Globus pallidus (tissue), 1 donor: ENCODE measurements around the gene PUM1.

Source experiments
- DNase-seq: peaks from one replicate; pipeline ENCODE4 v3.0.0-alpha.2; 2015; ENCODE audit warnings: low spot score

PUM1 gene

DNA sequence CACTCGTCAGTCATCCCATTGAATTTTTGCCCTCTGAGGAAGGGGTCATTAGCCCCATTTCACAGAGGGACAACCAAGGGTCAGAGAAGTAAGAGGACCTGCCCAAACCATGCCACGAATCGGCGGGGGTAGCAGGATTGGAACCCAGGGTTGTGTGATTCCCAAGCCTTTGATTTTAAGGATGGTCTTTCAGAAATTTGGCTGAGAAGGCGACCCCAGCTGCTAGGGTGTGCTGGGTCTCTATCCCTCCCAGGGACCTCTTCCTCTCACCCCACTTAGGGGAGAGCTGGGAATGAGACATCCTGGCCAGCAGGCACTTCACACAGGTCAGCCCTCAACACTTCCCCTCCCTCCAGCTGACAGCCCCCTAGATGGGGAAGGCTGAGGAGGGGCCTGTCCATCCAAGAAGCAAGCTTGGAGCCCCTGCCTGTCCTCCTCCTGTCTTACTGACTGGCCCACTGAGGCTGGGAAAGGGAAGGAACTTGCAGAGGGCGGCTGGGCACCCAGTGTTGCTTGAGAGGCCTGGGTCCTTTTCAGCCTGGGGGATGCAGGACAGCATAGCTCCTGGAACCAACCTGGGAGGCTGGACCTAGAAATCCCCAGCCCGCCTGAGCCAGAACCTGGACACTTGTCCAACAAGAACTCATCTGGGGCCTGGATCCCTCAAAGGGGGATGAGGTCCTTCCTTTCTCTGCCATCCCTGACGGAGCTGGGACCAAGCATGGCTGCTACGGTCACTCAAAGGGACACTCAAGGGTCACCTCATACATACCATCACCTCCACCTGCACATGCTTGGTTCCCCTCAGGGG is 158.7 kb downstream of the PUM1 start:
- DNase-seq = no peak

DNA sequence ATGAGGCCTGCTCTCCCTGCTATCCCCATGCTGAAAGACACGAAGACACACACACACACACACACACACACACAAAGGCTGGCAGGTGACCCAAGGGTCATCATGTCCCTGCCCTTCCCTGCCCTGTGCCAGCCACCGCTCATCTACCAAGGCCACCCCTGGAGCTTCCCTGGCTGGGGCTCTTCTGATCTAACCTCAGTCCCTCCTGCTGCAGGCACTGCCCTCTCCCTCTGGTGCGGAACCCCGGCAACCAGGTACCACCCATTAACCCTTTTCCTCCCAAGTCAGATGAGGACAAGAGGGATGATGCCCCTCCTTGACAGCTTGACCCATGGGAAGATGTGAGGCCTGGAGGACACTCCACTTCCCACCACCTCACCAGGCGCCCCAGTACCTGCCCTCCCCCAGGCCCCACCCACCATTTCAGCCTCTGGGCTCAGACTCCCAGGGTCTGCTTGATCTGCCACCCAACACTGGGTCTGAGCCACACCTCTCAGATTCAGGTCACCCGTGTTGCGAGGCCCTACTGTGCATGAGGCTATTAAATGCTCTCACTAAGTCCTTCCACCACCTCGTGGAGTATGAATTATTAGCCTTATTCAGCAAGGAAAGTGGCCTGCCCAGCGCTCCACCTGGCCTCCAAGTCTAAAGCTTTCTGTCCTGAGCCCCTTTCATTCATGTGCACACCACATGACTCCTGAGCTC is 159.4 kb downstream of the PUM1 start:
- DNase-seq = no peak

DNA sequence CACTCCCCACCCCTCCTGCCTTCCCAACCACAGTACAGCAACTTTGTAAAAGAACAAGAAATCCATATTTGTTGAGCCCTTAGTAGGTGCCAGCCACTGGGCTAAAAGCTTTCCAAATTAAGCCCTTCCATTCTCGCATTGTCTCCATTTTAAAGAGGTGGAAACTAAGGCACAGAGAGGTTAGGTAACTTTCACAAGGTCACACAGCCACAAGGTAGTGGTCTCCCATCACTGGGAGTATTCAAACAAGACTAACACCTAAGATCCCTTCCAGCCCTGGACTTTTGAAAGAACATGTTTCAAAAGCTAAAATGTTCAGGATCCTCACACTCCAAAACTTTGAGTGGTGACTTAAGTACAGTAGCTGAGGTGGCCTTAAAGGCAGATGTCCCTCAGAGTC is 160.1 kb downstream of the PUM1 start:
- DNase-seq = no peak

DNA sequence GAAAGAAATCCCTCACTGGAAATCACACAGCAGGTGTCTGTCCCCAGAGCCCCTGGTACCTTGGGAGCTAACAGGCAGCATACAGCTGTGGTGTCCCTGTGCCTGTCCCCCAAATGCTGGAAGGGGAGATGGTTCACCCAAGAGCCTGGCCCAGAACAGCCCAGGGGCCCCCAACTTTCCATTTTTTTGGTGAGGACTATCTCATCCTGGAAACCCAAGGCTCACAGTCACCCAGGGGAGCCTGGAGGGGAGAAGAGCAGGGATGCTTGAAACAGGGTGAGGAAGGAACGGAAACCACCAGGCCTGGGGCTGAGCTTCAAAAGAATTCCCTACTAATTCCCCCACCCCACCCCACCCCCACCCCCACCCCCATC is 160.6 kb downstream of the PUM1 start:
- no peak for DNase-seq

DNA sequence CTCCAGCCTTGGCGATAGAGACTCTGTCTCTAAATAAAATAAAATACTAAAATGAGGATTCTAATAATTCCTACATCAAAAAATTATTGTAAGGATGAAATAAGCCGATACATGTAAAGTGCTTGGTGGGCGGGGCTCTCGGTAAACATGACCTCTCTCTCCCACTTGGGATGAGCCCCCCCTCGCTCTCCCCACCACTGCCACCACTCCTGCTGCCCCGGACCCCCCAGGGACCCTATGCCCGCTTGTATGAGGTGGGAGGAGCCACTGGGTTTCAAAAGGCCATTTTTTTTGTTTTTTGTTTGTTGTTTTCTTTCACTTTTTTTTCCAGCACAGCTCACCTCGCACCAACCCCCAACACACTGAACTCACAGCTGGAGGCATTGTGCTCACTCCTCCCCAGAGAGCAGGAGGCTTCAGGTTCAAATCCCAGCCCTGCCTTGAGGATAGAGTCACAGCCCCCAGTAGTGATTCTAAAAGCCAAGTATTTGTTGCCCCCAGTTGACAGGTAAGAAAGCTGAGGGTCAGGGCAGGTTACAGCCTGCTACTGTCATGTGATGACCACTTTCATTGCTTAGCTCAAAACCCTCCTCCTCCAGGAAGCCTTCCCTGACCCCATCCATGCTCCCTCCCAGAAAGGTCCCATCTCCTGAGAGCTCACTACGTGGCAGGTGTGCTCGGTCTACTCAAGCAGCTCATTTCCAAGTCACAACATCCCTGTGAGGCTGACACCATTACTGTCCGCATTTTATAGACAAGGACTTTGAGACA is 161.1 kb downstream of the PUM1 start:
- DNase-seq = no peak

DNA sequence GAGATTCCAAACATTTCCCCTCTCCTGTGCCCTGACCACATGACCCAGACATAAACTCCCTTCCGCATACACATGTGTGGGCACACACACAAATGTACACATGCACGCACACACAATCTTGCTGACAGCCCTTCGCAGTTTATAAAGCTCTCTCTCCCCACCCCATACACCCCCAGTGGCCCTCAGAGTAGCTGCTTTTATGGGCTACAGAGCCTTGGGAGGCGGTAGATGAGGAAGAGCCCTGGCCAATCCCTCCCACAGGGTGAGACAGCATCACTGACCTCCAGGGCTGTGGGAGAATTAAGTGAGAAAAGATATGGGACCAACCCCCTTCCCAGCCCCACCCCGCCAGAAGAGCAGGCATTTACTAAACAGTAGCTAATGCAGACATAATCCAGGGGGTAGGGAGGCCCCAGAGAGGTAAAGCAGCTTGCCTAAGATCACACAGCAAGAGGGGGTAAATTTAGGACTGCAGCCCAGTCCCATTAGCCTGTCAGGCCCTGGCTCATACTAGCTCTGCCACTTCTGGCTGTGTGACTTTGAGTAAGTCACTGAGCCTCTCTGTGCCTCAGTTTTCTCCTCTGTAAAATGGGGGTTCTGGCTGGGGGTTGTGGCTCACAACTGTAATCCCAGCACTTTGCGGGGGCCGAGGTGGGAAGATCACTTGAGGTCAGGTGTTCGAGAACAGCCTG is 162.0 kb downstream of the PUM1 start:
- DNase-seq = no peak

DNA sequence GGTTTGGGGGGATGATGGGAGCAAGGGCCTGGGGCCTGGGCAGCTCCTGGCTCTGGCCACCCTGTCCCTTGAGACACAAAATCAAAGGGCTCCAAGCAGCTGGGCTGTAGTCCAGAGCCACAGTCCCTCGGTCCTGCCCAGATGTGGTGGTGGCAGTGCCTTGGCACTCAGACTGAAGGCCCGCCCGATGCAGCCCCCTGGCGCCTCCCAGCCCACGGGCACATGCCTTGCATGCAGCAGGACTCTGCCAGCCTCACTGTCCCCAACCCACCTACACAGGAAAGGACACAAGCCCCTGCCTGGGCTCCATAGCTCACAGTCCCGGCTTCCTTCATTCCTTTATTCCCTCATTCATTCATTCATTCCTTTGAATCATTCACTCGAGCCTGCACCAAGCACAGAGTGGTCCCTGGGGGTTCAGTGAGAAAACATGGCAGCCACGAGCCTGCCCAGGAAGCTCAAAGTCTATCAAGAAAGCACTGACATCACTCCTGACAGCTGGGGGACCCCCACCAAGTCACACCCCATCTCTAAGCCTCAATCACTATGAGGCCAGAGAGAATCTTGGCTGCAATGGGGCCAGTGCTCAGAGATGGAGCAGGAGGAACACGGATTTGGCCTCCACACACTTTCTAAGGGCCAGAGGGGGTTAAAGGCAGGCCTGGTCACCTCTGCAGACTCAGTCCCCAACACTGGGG is 162.8 kb downstream of the PUM1 start:
- DNase-seq = no peak

DNA sequence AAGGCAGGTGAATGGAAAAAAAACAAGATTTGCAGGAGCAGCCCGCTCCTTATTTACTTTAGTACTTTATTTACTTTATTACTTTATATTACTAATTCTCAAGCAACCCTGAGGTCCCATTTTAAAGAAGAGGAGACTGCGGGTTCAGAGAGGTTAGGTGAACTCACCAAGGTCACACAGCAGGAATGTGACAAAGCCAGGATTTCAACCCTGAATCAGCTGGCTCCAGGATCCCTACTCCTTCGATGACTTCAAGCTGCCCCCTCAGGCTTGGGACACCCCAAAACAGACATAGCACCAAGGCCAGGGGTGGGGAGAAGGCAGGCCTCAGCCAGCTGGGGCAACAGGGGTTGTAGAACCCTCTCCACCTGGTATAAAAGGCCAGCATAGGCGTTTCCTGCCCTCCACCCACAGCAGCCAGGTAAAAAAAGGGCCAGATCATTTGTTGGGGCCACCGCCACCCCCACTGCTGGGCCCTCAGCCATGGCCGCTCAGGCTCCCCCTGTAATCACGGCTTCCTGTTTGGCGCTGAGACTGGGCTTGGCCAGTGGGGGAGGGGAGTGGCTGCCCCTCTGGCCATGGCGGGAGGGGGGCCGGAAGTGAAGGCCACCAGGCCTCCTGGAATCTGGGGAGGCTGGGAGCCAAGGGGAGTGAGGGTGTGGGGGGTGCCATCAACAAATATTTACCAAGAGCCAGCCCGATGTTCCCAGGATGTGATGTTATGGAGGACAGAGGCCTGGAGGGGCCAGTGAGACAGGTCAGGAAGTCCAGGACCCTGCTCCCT is 163.5 kb downstream of the PUM1 start:
- DNase-seq = no peak

DNA sequence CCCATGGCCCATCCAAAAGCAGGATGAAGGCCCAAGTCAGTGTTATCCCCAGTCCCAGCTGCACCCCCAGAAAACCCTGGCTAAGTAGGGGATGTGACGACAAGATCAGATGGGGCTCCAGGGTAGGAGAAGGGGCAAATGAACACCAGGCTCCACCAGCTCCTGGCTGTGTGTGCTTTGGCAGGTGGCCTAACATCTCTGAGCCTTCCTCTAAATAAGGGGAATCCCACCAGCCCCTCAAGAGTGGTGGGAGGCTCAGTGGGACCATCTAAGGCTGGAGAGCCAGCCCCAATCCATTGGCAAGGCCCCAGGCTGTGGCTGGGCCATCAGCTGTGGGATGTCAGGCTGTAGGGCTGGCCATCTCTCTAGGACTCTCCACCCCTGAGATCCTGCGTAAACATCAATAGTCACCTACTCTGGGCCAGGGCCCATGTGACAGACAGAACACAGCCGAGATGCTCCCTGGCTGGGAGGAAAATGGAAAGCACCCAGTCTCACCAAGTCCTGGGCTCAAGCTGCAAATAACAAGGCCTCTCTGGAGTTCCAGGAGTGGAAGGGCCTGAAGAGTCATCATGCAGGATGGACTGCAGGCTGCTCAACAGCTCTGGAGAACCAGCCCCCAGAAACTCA is 164.5 kb downstream of the PUM1 start:
- DNase-seq = no peak

DNA sequence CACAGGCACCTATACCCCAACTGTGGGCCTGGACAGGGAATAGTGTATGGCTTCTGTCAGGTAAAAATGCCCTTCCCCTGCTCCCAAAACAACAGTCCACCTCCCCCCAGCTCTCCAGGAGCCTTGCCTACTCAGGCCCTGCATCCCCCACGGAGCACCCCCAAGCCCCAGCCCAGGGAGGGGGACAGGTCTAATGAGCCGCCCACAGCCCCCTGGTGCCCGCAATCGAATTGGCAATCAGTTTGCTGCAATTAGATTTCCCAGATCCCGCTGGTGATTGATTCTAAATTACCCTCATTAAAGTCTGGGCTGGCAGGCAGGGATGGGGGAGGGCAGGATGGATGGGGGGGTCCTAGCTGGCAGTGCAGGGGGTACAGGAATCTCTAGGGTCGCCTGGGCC is 165.0 kb downstream of the PUM1 start:
- DNase-seq = no peak

DNA sequence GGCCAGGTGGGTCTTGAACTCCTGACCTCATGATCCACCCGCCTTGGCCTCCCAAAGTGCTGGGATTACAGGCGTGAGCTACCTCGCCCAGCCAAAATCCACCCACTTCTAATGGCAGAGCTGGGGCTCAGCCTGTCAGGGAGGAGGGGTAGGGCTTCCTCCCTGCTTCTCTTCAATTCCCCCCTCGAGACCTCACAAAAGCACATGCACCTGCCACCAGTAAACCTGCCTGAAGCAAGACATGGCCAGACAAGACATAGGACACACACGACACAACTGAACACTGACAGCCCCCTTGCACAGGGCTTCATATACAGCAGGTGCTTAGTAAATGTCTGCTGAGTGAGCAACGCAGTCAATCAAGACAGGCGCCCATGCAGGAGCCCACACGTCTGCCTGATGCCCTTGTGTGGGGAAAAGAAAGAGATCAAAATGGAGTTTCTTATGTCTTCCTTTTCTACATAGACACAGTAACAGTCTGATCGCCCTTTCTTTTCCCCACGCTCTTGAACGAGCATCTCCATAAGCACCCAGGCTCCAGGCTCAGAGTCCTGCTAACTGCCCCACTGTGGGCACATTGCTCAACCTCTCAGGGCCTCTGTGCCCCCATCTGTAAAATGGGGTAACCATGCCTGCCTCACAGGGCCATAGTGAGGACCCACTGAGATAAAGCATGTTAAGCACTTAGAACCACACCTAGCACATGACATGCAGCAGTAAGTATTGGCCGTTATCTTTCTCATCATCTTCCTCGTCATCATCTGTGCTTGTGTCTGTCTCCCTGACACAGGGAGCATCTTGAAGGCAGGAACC is 165.7 kb downstream of the PUM1 start:
- no peak for DNase-seq

DNA sequence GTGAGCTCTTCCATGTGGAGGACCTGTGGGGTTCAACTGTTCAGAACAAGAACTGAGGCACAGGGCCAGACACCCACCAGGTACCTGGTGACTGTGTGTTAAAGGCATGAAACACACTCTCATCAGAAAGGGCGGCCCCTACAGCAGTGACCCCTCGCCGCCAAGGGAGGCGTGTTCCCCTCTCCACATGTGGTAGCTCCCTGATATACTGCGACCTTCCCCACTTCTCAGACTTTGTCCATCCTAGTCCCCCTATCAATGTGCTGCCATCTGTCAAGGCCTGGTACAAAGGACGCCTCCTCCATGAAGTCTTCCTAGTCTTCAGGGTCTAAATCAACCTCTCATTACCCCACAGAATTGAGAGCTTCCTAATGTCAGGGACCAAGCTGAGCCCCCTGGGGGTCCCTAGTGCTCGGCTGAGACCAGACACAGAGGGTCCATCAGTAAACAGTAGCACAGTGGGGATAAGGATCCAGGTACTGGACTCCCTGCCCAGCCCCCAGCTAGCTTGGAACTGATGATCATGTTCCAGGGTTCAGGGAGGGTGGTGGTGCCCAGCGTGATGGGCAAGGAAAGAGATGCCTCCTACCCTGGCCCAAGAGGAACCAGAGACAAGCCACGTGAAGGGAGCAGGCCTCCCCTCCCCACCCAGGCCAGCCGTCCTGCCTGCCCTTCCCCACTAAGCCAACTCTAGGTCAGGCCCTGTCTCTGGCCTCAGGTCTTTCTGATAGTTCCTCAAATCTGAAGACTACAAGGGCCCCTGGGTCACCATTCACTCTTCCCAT is 167.3 kb downstream of the PUM1 start:
- DNase-seq = no peak

DNA sequence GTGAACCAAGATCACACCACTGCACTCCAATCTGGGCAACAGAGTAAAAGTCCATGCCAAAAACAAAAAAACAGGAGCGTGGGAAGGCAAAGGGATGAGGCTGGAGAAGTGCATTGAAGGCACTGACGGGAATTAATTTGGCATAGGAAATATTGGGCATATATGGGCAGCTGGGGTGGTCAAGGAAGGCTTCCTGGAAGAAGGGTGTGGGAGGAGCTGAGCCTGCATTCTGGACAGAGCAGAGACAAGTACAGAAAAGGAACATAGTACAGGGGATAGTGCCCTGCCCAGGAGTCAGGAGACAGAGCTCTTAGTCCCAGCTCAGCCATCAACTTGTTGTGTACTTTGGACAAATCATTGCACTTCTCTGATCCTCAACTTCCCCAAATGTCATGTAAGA is 168.6 kb downstream of the PUM1 start:
- no peak for DNase-seq

DNA sequence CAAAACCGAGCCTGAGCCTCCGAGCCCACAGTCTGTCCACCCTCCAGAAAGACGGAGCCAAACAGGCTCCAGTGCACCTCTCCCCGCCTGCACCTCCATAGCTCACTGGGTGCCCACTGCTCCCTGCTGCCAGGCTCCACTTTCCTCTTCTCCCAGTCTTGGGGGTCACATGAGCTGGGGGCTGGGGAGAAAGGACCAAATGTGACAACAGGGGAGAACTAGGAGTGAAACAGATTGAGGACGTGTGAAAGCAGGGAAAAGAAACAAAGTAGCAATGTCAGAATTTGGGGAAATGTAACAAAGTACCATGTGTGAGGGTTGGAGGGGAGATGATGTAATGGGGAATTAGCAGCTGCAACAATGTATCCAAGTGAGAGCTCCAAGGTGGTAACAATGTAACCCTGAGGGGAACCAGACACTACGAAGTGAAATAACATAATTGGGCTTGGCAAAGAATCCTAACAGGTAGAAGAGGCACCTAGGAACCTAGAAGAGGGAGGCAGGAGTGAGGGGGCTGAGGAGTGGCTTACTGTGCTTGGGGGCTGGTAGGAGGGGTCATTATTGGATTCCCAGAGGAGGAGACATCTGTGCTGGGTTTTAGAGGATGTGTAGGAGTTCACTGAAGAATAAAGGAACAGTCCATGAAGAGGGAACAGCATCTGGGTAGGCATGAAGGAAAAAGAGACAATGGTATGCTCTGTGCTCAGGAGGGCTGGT is 169.4 kb downstream of the PUM1 start:
- no peak for DNase-seq

DNA sequence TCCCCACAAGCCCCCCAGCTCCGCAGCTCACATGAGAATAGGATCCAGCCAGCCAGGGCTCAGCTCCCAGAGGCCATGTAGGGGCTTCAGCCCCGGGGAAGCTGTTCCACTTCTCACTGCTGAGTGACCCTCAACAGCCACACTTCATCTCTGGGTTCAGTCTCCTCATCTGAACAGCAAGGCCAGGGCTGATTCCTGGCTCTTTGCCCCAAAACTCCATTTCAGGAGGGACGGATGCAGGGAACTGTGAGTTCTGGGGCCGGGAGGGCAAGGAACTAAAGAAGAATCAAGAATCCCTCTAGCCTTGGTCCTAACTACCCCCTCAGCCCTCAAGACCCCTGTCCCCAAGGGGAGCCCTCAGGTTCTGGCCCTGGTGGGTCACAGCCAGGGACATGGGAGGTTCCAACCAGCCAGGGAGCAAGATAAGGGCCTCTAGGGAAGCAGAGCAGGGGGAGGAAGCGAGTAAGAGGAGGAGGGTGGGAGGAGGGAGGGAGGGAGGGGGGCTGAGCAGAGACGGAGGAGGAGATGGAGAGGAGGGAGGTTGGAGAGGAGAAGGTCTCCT is 170.1 kb downstream of the PUM1 start:
- no peak for DNase-seq

DNA sequence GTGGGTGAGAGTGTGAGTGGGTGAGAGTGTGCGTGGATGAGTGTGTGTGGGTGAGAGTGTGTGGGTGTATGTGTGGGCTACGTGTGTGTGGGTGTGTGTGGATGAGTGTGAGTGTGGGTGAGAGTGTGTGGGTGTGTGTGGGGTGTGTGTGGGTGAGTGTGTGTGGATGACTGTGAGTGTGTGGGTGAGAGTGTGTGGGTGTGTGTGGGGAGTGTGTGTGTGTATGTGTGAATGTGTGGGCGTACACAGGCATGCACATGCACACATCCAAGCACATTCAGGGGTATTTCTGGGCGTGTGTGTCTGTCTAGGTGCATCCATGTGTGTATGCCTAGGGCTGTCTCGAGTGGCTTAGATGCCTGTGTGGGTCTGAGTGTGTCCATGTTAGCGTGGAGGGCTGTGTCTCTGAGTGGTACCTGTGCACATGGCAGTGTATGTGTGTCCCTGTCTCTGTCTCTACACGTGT is 171.0 kb downstream of the PUM1 start:
- DNase-seq = no peak

DNA sequence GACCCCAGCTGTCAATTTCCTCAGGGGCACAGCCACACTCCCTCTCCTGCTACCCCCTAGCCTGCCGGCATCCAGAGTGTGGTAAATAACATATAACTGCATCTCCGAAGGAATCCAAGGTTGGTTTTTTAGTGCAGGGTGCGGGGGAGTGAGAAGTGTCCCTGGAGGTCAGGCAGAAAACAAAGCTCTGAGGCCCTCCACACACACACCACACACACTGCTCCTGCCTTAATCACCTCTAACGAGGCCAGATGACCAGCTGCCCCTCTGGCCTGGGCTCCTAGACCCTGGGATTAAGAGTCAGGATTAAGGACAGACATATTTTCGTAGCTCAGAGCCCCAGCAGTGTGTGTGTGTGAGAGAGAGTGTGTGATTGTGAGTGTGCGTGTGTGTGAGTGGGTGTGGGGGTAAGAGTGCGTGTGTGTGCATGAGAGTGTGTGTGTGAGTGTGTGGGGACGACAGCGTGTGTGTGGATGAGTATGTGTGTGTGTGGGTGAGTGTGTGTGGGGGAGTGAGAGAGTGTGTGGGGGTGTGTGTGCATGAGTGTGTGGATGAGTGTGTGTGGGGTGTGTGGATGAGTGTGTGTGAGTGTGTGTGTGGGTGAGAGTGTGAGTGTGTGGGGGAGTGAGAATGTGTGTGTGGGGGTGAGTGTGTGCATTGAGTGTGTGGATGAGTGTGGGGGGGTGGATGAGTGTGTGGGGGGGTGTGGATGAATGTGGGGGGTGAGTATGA is 171.6 kb downstream of the PUM1 start:
- no peak for DNase-seq
